Measurements from ENCODE around the gene KRT85. TPM values are rescaled to one million over a fixed set of nuclear protein-coding genes. Genes with fewer than 3 reads are reported as not detected.

Gene KRT85
- total and polyA plus RNA-seq, 8 donors = 0.14 to 0.26 TPM; not detected in 6

DNA sequence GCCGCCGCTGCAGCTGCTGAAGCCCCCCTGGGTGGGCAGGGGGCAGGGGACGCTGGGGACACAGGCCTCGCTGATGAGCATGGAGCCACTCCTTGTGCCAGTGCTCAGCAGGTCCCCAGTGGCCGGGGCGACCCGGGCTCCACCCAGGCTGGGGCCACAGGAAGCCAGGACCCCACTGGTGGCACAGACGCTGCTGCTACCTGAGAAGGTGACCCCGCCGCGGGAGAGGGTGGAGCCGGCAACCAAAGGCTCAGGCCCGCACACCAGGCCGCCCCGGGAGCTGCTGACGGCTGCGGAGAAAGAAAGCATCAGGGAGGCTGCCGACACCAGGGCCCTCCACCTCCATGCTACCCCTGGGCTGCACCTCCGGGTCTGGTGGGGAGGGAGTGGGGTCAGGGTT lies 10.8 kb upstream of the KRT85 start:
- no peaks in the 10 kb centered on the region for H3K36me3 ChIP-seq
- ATAC-seq (no peak), DNase-seq (no peak)
- H3K27me3 ChIP-seq = peaks cover 0 to 39% of the 10 kb centered on the region in 2 donors
- intact Hi-C loops (cut with DNase I) = loop anchor here in 1 of 2 donors (5.0 kb wide), 1 partner anchor 489 kb away; no protein-coding TSS in a partner anchor
- H3K4me3 ChIP-seq = no peak overlapping the region
- H3K4me1 ChIP-seq = no peaks in the 10 kb centered on the region
- no peak for TF ChIP-seq CTCF (IDR thresholded peaks at IDR 0.05)
- no peak overlapping the region for H3K27ac ChIP-seq
- H3K9me3 ChIP-seq = no peaks in the 10 kb centered on the region

GRCh38 chr12:52377266-52377665 lies 10.0 kb upstream of the KRT85 start:
- no peak overlapping the region for H3K4me3 ChIP-seq
- H3K27ac ChIP-seq = no peak overlapping the region
- DNase-seq (no peak), ATAC-seq (no peak)
- no peak for TF ChIP-seq CTCF (IDR thresholded peaks at IDR 0.05)
- no peaks in the 10 kb centered on the region for H3K9me3 ChIP-seq
- H3K4me1 ChIP-seq = no peaks in the 10 kb centered on the region
- H3K27me3 ChIP-seq = peaks cover 0 to 32% of the 10 kb centered on the region in 2 donors
- intact Hi-C loops (cut with DNase I) = loop anchor here in 1 of 2 donors (5.0 kb wide), 1 partner anchor 490 kb away; no protein-coding TSS in a partner anchor
- H3K36me3 ChIP-seq = no peaks in the 10 kb centered on the region

DNA sequence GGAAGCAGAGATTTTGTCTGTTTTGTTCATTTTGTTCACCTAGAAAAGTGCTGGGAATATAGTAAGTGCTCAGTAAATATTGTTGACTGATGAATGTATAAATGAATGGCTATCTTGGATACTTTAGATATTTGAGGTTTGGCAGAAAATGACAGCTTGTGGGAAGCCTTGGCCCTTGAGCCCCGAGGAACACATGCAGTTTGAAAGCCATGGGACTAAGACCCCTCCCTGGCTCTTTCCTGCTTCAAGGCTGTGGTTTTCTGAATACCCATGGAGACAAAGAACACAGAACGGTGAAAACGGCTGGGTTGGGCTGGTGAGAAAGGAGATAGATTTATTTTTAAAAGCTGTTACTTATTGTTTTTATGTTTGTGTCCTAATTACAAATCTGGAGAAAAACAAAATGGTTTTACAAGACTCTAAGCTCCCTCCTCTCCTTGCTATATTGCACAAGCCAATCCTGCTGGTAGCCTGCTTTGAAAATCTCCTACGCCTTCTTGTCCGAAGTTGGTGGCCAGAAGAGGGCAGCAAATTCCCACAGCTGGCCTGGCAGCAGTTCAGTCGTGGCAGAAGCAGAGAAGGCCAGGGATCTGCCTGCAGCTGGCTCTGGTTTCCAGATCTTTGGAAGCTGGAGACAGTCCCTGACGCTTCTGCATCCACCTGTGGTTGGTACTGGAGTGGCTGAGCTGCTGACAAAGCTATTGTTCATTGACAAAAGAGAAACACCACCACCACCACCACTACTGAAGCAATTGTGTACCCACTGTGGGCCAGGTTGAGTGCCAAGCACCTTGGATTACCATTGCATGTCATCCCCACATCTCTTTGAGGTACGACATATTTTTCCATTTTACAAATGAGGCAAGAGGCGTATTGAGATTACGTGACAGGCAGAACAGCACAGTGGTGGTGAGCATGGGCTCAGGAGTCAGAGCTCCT lies 5.2 kb upstream of the KRT85 start:
- no peaks in the 10 kb centered on the region for H3K4me1 ChIP-seq
- H3K27me3 ChIP-seq = peaks cover 0 to 14% of the 10 kb centered on the region in 2 donors
- H3K4me3 ChIP-seq = no peak overlapping the region
- H3K27ac ChIP-seq = peak overlapping the region in 1 of 2 donors; percentile 15
- no peaks in the 10 kb centered on the region for H3K36me3 ChIP-seq
- no peaks in the 10 kb centered on the region for H3K9me3 ChIP-seq
- DNase-seq = peak in 3 of 4 donors; percentile 76 to 92 (median 81)
- ATAC-seq = peak; percentile 93
- peak; percentile 68 to 75 for TF ChIP-seq CTCF (IDR thresholded peaks at IDR 0.05)
- intact Hi-C loops (cut with DNase I) = no loop called here

- Histone ChIP-seq H3K4me1 (no peaks in the 10 kb centered on the region), H3K27me3 (peaks cover 0 to 21% of the 10 kb centered on the region in 2 donors), H3K9me3 (no peaks in the 10 kb centered on the region), H3K36me3 (no peaks in the 10 kb centered on the region), H3K27ac (peak overlapping the region in 1 of 2 donors; percentile 15), H3K4me3 (no peak overlapping the region)
- intact Hi-C loops (cut with DNase I) = no loop called here
- ATAC-seq = no peak
- DNase-seq = no peak
- no peak for TF ChIP-seq CTCF (IDR thresholded peaks at IDR 0.05)
These were observed 4.4 kb upstream of the KRT85 start for GRCh38 chr12:52371716-52372115.

GRCh38 chr12:52370926-52371608 lies 3.8 kb upstream of the KRT85 start:
- intact Hi-C loops (cut with DNase I) = no loop called here
- H3K27ac ChIP-seq = peak overlapping the region in 1 of 2 donors; percentile 15
- H3K27me3 ChIP-seq = peaks cover 0 to 23% of the 10 kb centered on the region in 2 donors
- peak in 3 of 4 donors; percentile 53 to 91 (median 77) for DNase-seq
- H3K4me1 ChIP-seq = no peaks in the 10 kb centered on the region
- no peak overlapping the region for H3K4me3 ChIP-seq
- H3K36me3 ChIP-seq = no peaks in the 10 kb centered on the region
- TF ChIP-seq CTCF (IDR thresholded peaks at IDR 0.05) = no peak
- ATAC-seq = peak; percentile 54
- H3K9me3 ChIP-seq = no peaks in the 10 kb centered on the region

All from left lung (tissue), 10 donors.